GM18511 (cell line): ENCODE results near the gene PRPF38B.
"Not testable (repeated sequence)": the region's sequence is repeated elsewhere in the genome, so short reads cannot be mapped to it uniquely, and the experiment has no call there.

Experiments used
- ATAC-seq: cut with Tn5 transposase; IDR thresholded peaks from one replicate; pipeline ENCODE4 v1.9.1; 2021; ENCODE audit warnings: mild to moderate bottlenecking, moderate library complexity; ENCODE audit not compliant: unreplicated experiment

PRPF38B gene

GRCh38 chr1:108691942-108692723 lies at the start of gene PRPF38B:
PRPF38B (plus strand) TSS chr1:108692310; CDS start chr1:108692592, 282 bp downstream.
- ATAC-seq, result peak; percentile 93

DNA sequence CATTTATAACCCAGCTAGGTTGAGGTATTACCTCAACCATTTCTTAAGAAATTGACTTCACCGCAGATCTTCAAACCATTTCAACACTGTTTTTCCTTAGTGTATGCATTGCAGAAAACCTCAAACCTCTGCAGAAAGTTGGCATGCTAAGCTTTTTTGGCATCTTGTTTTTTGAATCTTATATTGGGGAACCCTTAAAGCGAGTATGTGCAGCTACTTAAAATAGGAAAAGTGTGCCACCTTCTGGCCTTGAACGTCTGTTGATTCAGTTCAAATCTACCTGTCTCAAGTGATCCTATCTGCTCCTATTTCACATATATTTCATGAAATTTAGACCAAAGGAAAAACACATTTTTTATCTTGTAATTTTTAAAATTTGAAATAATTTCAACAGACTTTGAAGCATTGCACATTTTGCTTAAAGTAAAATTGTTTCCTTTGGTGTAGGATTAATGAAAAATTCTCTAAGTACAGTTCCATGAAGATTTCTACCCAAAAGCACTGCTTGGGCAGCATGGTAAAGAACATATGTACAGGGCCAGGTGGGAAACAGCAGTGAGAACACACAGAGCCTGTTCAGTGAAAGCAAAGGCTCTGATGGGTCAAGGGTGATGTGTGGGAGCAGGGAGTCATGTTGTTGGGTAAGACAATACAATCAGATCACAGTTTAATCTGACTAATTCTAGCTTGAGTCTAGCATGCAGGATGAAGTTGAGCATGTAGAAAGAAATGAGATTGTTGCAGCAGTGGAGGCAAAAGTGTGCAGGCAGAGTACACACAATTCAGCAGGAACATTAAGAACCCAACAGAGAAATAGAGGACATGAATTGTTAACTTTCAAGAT lies 48.4 kb upstream of the PRPF38B start:
- ATAC-seq, result peak; percentile 79

- no peak for ATAC-seq
Observed at GRCh38 chr1:108644984-108645383, 47.1 kb upstream of the PRPF38B start.

DNA sequence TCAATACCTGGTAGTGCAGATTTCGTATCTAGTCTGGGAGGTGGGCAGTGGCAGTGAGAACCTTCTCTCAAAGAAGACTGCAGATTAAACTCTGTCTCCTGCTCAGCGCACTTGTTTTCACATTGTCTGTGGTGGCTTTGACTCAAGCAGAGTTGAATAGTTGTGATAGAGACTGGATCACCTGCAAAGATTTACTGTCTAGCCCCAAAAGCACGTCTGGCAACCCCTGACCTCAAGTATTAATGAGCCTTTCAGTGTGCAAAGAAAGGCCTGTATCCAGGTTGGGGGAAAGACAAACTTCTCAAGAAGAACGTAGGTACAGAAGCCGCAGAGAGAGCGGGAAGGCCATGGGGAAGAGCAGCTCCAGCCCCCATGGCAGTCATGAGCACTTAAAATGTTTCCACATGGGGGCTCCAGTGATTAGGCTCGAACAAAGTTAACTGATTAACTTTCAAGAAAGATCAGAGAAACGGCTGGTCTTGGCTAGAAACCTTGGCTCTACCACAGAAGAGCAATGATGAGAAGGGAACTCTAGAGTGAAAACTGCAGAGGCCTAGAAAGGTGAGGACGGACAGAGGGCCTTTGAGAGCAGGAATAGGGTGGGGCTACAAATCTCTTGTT lies 46.4 kb upstream of the PRPF38B start:
- ATAC-seq, result no peak

GRCh38 chr1:108646265-108646647 lies 45.9 kb upstream of the PRPF38B start:
- ATAC-seq, result no peak

DNA sequence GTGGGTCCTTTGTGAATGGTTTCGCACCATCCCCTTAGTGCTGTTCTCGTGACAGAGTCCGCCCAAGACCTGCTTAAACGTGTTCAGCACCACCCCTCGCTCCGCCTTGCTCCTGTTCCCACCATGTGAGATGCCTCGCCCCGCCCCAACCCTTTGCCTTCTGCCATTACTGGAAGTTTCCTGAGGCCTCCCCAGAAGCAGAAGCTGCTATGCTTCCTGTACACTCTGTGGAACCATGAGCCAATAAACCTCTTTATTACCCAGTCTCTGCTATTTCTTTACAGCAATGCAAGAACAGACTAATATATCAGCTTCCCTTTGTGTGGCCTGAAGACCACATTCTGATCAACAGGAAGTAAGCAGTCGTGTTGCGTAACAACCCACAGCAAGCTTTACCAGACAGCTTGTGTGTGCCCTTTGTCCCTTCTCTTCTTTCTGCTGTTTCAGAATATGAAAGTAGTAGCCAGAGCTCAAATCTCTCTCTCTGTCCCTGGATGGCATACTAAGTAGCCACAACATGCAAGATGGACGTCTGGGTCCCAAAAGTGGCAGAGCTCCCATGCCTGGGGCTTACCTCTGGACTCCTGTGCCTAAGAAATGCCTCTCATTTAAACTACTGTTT lies 45.4 kb upstream of the PRPF38B start:
- no peak for ATAC-seq

DNA sequence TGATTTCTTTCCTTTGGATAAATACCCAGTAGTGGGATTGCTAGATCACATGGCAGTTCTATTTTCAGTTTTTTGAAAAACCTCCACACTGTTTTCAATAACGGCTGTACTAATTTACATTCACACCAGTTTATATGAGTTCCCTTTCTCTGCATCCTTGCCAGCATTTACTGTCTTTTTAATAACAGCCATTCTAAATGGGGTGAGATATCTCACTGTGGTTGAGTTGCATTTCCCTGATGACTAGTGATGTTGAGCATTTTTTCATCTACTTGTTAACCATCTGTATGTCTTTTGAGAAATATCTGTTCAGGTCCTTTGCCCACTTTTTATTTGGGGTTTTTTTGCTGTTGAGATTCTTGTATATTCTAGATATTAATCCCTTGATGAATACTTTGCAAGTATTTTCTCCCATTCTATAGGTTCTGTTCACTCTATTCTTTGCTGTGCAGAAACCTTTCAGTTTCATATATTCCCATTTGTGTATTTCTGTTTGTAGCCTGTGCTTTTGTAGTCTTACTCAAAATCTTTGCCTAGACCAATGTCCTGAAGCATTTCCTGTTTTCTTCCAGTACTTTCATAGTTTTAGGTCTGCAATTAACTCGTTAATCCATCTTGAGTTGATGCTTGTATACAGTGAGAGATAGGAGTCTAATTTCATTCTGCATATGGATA lies 38.5 kb upstream of the PRPF38B start:
- no peak for ATAC-seq

GRCh38 chr1:108657356-108658080 lies 34.6 kb upstream of the PRPF38B start:
- ATAC-seq, result no peak

- ATAC-seq, result peak; percentile 88
Observed at GRCh38 chr1:108661030-108661609, 31.0 kb upstream of the PRPF38B start, which contains the start of gene HENMT1. HENMT1 (minus strand) TSS chr1:108661093; CDS start chr1:108659884, 1,209 bp downstream.

- ATAC-seq, result no peak
Observed at GRCh38 chr1:108663074-108663473, 29.0 kb upstream of the PRPF38B start.

DNA sequence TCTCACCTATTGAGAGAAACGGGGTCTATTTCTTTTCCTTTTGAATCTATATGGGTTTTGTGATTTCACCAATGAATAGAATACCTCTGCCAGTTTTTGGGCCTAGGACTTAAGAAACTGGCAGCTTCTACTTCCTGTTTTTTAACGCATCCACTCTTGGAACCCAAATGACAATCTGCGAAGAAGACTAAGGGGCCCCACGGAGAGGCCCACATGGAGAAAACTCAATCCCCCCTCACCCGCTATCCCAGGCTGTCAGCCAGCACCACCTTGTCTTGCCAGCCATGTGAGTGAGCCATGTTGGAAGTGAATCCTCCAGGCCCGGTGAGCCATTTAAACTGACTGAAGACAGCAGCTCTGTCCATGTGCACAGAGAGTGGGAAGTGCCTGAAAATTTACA lies 27.6 kb upstream of the PRPF38B start:
- no peak for ATAC-seq

- no peak for ATAC-seq
Observed at GRCh38 chr1:108665067-108665466, 27.0 kb upstream of the PRPF38B start.

DNA sequence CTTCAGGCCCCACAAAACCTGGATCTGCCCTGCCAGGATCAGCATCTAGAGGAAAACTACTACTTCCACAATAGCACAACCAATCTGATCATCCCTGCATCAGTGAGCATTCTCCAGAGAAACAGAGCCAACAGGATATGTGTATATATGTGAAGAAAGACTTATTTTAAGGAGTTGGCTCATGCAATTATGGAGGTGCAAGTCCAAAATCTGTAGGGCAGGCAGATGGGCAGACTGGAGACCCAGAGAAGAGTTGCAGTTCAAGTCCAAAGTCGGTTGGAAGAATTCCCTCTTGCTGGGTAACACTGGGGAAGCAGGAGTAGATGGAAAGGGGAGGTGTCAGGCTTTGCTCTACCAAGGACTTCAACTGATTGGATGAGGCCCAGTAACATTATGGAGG lies 26.3 kb upstream of the PRPF38B start:
- no peak for ATAC-seq

GRCh38 chr1:108667422-108667821 lies 24.7 kb upstream of the PRPF38B start:
- ATAC-seq, result not testable (repeated sequence)

DNA sequence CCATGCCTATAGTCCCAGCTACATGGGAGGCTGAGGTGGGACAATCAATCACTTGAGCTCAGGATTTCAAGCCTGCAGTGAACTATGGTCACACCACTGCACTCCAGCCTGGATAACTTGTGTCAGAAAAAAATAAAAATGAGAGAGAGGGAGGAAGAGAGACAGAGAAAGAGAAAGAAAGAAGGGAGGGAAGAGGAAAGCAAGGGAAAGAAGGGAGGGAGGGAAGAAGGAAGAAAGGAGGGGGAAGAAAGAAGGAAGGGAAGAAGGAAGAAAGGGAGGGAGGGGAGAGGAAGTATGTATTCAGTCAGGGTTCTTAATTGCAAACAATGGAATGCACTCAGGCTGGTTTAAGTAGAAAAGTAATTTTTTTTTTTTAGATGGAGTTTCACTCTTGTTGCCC lies 23.3 kb upstream of the PRPF38B start:
- no peak for ATAC-seq

- no peak for ATAC-seq
Observed at GRCh38 chr1:108669679-108670078, 22.4 kb upstream of the PRPF38B start.

GRCh38 chr1:108670131-108670773 lies 21.9 kb upstream of the PRPF38B start:
- ATAC-seq, result no peak

GRCh38 chr1:108671143-108671542 lies 21.0 kb upstream of the PRPF38B start:
- ATAC-seq, result no peak

DNA sequence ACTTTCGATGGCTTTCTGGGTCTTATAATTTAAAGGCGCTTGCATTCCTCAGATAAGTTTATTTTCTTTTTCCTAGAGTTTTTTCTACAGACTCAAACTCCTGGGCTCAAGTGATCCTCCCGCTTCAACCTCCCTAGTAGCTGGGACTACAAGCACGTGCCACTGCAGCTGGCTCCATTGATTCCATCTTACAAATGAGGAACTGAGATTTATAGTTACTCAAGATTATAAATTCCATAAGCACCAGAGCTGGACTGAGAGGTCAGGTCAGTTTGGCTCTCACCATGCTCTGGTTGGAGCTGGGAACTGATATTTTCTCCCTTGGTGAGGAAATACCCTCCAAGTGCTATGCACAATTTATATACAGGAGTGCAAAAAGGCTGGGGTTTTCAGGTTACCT lies 13.4 kb upstream of the PRPF38B start:
- ATAC-seq, result no peak
